RWPE2 (cell line): Measurements from ENCODE around the gene RIC1.

Experiments used
- ATAC-seq: fragments of 200-7000 bp; cut with Tn5 transposase; 3 replicates; pipeline ENCODE4 v1.9.1; 2021; ENCODE audit warnings: low read depth
- DNase-seq: peaks from one replicate; pipeline ENCODE4 v3.0.0-alpha.2; 2020; ENCODE audit warnings: low spot score
- H3K27ac ChIP-seq: fragments of 450-650 bp; 2 replicates; pipeline ENCODE4 v1.5.1; 2017; ENCODE audit warnings: mild to moderate bottlenecking; ENCODE audit not compliant: poor library complexity, severe bottlenecking
- H3K27me3 ChIP-seq: fragments of 250-450 bp; sonication (Bioruptor Pico); 2 replicates; pipeline ENCODE4 v1.5.1; 2021; ENCODE audit warnings: mild to moderate bottlenecking, moderate library complexity; ENCODE audit not compliant: insufficient read depth, poor library complexity, severe bottlenecking
- H3K36me3 ChIP-seq: fragments of 250-450 bp; sonication (Bioruptor Pico); 2 replicates; pipeline ENCODE4 v1.5.1; 2020; ENCODE audit warnings: low read depth, mild to moderate bottlenecking, moderate library complexity
- H3K4me1 ChIP-seq: fragments of 250-450 bp; sonication (Bioruptor Pico); 2 replicates; pipeline ENCODE4 v1.5.1; 2021; ENCODE audit warnings: mild to moderate bottlenecking, moderate library complexity; ENCODE audit not compliant: insufficient read depth, poor library complexity, severe bottlenecking
- H3K4me3 ChIP-seq: fragments of 250-450 bp; sonication (Bioruptor Pico); 2 replicates; pipeline ENCODE4 v1.5.1; 2021; ENCODE audit warnings: mild to moderate bottlenecking, moderate library complexity; ENCODE audit not compliant: severe bottlenecking
- H3K9me3 ChIP-seq: fragments of 250-450 bp; sonication (Bioruptor Pico); 2 replicates; pipeline ENCODE4 v1.5.1; 2021; ENCODE audit warnings: mild to moderate bottlenecking, moderate library complexity; ENCODE audit not compliant: severe bottlenecking
- CTCF ChIP-seq: fragments of 450-650 bp; IDR thresholded peaks from one replicate; pipeline ENCODE4 v1.5.1; 2017; ENCODE audit warnings: mild to moderate bottlenecking, moderate library complexity; ENCODE audit not compliant: poor library complexity, severe bottlenecking

RIC1 gene

GRCh38 chr9:5596173-5596572, 32.7 kb upstream of the RIC1 start:
- DNase-seq: no peak
- no peak for TF ChIP-seq CTCF
- H3K27ac ChIP-seq: no peak overlapping the region
- no peaks in the 10 kb centered on the region for H3K36me3 ChIP-seq
- no peak for ATAC-seq
- H3K4me1 ChIP-seq: no peaks in the 10 kb centered on the region
- no peaks in the 10 kb centered on the region for H3K9me3 ChIP-seq
- no peak overlapping the region for H3K4me3 ChIP-seq
- H3K27me3 ChIP-seq: no peaks in the 10 kb centered on the region

GRCh38 chr9:5608298-5609225, 20.3 kb upstream of the RIC1 start:
- Histone ChIP-seq H3K4me1 (no peaks in the 10 kb centered on the region), H3K9me3 (no peaks in the 10 kb centered on the region), H3K27ac (no peak overlapping the region), H3K27me3 (no peaks in the 10 kb centered on the region), H3K4me3 (peak overlapping the region; percentile 18), H3K36me3 (no peaks in the 10 kb centered on the region)
- peak; percentile 72 for ATAC-seq
- no peak for DNase-seq
- no peak for TF ChIP-seq CTCF

- no peak for DNase-seq
- no peak for TF ChIP-seq CTCF
- no peaks in the 10 kb centered on the region for H3K27me3 ChIP-seq
- no peaks in the 10 kb centered on the region for H3K9me3 ChIP-seq
- peak overlapping the region; percentile 18 for H3K4me3 ChIP-seq
- no peak for ATAC-seq
- H3K36me3 ChIP-seq: no peaks in the 10 kb centered on the region
- H3K4me1 ChIP-seq: no peaks in the 10 kb centered on the region
- H3K27ac ChIP-seq: no peak overlapping the region
Measured at GRCh38 chr9:5609226-5609596, 19.7 kb upstream of the RIC1 start.

GRCh38 chr9:5610491-5610890, 18.4 kb upstream of the RIC1 start:
- no peak for DNase-seq
- Histone ChIP-seq H3K36me3 (no peaks in the 10 kb centered on the region), H3K27me3 (no peaks in the 10 kb centered on the region), H3K4me1 (no peaks in the 10 kb centered on the region), H3K27ac (no peak overlapping the region), H3K4me3 (no peak overlapping the region), H3K9me3 (no peaks in the 10 kb centered on the region)
- no peak for ATAC-seq
- TF ChIP-seq CTCF: peak; percentile 10
